HG02623 (cell line): ENCODE data around the gene PET100.

ENCODE experiments used
- ATAC-seq: cut with Tn5 transposase; IDR thresholded peaks from one replicate; pipeline ENCODE4 v1.9.1; 2021; ENCODE audit warnings: moderate library complexity; ENCODE audit not compliant: unreplicated experiment

Gene PET100

GRCh38 chr19:7611541-7612279 lies 17.9 kb upstream of the PET100 start:
- no peak for ATAC-seq

GRCh38 chr19:7612282-7613274 lies 17.0 kb upstream of the PET100 start:
- no peak for ATAC-seq

GRCh38 chr19:7614859-7615741 lies 14.5 kb upstream of the PET100 start:
- ATAC-seq, result no peak

GRCh38 chr19:7617172-7617571 lies 12.4 kb upstream of the PET100 start:
- ATAC-seq, result no peak

DNA sequence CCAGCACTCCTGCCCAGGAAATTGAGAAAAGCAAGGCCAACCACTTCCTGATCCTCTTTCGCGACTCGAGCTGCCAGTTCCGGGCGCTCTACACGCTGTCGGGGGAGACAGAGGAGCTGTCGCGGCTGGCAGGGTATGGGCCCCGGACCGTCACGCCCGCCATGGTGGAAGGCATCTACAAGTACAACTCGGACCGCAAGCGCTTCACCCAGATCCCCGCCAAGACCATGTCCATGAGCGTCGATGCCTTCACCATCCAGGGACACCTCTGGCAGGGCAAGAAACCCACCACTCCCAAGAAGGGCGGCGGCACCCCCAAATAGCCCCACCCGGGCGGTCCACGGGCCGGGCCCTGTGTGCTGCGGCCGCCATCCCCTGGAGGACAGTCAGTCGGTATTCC lies 11.9 kb upstream of the PET100 start:
- ATAC-seq, result no peak

- no peak for ATAC-seq
These were observed 11.2 kb upstream of the PET100 start for GRCh38 chr19:7618348-7618747.

DNA sequence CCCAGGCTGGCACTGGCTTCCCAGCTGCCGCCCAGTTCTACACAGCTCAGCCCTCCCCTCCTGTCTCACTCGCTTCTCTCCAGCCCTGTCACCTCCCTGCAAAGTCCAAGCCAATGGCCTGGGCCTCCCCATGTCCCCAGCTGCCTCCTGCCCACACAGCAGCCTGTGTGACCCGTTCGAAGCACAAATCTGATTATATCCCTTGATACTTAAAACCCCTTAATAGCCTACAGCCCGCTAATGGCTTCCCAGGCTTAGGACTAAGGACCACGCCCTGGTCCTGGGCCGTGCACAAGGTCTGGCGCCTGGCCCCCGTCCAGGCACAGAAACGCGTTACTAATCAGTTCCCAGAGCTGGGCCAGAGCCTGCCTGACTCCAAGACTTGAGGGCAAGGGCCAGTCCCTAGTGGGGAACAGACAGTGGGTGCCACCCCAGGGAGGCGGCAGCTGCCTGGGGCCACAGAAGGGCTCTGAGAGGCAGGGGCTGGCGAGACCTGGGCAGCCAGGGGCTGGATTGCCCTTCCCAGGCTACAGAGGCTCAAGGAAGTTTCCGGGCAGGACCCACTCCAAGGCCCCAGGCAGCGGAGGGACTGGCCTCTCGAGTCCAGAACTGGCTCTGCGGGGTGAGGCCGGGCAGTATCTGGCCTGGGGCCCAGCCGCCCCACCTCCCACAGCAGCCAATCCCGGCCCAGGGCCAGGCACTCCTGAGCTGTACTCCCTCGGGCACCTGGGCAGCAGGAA lies 10.7 kb upstream of the PET100 start:
- ATAC-seq, result no peak

- ATAC-seq, result no peak
These were observed 9.7 kb upstream of the PET100 start for GRCh38 chr19:7619671-7620441.

GRCh38 chr19:7620442-7621412 lies 8.9 kb upstream of the PET100 start:
- no peak for ATAC-seq

- ATAC-seq, result no peak
These were observed 6.5 kb upstream of the PET100 start for GRCh38 chr19:7622933-7623685.

GRCh38 chr19:7623725-7624603 lies 5.6 kb upstream of the PET100 start:
- ATAC-seq, result no peak

DNA sequence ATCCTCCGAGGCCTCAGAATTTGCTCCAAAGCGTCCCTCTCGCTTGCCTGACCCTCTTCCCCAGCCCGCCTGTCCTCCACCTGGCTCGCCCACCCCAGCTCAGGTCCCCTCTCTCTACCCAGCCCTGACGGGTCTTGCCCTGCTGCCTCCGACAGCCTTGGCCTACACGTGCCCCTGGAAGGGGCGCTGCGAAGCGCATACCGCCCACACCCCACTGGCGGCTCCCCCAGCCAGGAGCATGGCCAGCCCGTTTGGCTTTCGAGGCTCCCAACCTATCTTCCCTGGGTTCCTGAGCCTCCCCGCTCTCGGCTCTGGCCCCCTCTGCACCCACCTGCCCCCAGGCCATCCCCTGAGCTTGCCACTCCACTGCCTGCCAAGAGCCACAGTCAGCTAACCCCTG lies 4.8 kb upstream of the PET100 start:
- no peak for ATAC-seq

- no peak for ATAC-seq
These were observed 3.7 kb upstream of the PET100 start for GRCh38 chr19:7625763-7626372.

DNA sequence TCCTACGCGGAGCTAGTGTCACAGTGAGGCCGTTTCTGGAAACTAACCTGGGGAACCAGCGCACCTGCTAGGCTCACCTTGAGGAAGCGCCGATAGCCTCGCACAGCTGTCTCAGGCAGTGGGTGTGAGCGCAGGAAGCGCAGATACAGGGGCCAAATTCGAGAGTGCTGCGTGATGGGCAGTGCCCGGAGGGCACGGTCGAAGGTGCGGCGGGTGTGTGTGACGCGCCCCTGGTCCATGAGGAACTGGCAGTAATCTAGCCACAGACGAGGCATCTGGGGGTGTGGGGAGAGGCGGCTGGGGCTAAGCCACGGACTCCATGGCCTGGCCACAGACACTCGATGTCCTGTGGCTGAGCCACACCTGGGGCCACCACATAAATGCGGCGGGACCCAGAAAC lies 2.4 kb upstream of the PET100 start:
- no peak for ATAC-seq

- no peak for ATAC-seq
These were observed 843 bp upstream of the PET100 start for GRCh38 chr19:7628589-7629311.

- ATAC-seq, result no peak
These were observed 2.0 kb downstream of the PET100 start for GRCh38 chr19:7631577-7631976.
